SW480 (cell line): ENCODE measurements around the gene PDIA2.
"Not testable (repeated sequence)": the region's sequence is repeated elsewhere in the genome, so short reads cannot be mapped to it uniquely, and the experiment has no call there.

ENCODE experiments used
- DNase-seq: peaks from one replicate; pipeline ENCODE4 v3.0.0-alpha.2; 2016; ENCODE audit warnings: low spot score

The PDIA2 gene

DNA sequence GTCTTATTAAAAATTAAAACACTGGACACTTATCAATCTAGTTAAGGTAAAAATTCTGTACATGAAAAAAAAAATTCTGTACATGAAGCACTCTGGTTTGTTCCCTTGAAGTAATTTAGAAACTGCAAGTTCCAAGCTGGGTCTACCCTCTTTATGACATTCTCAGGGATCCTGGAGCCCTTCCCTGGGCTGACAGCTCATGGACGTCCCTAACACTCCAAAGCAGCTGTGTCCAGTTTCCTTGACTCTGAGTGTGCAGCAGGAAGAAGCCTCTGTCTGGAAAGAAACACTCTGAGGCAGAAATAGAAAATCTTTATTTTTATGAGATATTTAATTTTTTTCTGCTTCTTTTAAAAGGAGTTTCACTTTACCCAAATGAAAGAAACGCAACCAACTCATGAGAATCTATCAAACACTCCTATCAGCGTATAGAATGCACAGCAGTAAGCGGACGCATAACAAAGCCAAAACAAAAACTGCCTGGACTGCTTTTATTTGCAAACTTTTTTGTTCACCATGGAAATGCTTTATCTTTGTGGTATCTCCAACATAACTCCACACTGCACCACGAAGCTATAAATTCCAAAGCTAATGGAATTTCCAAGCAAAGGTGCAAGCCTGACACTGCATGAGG lies 48.3 kb downstream of the PDIA2 start:
- DNase-seq, result not testable (repeated sequence)

DNA sequence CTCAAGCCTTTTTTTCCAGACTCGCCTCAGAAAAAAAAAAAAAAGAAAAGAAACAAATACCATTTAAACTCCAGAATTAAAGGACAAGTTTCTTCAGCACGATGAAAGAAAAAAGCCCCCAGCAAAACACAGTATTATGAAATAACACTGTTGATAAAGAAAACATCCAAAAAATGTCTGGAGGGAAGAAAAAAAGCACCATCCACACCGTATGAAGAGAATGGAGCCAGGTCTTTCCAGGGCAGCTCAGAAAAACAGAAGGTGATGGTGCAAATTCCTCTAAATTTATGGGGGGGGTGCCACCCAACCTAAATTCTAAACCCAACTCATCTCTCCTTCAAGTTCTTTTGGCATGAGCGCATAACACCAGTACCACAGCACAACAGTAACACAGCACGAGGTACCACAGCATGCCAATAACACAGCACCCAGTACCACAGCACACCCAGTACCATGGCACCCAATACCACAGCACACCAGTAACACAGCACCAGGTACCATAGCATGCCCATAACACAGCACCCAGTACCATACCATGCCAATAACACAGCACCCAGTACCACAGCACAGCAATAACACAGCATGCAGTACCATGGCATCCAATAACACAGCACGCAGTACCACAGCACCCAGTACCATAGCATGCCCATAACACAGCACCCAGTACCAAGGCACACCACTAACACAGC lies 50.6 kb downstream of the PDIA2 start:
- DNase-seq, result no peak

- DNase-seq, result not testable (repeated sequence)
Observed at GRCh38 chr16:334164-334832, 51.3 kb downstream of the PDIA2 start.

- not testable (repeated sequence) for DNase-seq
Observed at GRCh38 chr16:334861-335632, 52.1 kb downstream of the PDIA2 start.

DNA sequence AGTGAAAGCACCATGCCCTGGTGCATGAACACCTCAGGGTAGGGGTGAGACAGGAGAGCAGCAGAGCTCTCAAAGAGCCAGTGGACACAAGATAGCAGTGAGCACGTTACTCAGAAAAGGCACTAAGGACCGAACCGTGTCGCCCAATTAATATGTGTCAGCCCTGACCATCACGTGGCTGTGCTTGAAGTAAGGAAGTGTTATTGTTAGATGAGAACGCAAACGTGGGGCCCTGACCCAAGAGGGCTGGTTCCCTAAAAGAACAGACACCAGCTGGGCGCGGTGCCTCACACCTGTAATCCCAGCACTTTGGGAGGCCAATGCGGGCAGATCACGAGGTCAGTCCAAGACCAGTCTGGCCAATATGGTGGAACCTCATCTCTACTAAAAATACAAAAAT lies 53.3 kb downstream of the PDIA2 start:
- DNase-seq, result no peak
